ENCODE measurements around the gene BFAR.
"Not testable (repeated sequence)": the region's sequence is repeated elsewhere in the genome, so short reads cannot be mapped to it uniquely, and the experiment has no call there.

Gene BFAR

GRCh38 chr16:14635395-14636165 is 2.8 kb downstream of the BFAR start:
- H3K4me3 ChIP-seq (ENCODE audit: low read length in 2 of 2), result no peak overlapping the region
- H3K79me1 ChIP-seq (ENCODE audit: low read depth, low read length), result peaks cover 12% of the 10 kb centered on the region
- no peak overlapping the region for H2BK15ac ChIP-seq (ENCODE audit: low read length)
- WGBS, 2 donors (ENCODE audit: extremely low coverage in 2 of 2, insufficient read length in 2 of 2, insufficient replicate concordance in 1 of 2), result no CpG with 5 or more reads among the region's 12 CpGs
- no peak overlapping the region for H4K8ac ChIP-seq (ENCODE audit: low read depth, low read length)
- no peak overlapping the region for H2BK5ac ChIP-seq (ENCODE audit: low read length)
- H3K9me3 ChIP-seq (replicated peaks in 1 of 2; ENCODE audit: control insufficient read depth in 2 of 2, insufficient read depth in 1 of 2, low read depth in 1 of 2, low read length in 2 of 2), result peaks cover 0 to 1% of the 10 kb centered on the region in 2 donors
- no peaks in the 10 kb centered on the region for H3K27me3 ChIP-seq (ENCODE audit: control insufficient read depth in 3 of 3, insufficient read depth in 3 of 3, low read depth in 1 of 3, low read length in 3 of 3)
- H3K27ac ChIP-seq (replicated peaks; ENCODE audit: low read length), result no peak overlapping the region
- H2AFZ ChIP-seq (ENCODE audit: low read length), result no peak overlapping the region
- H3K14ac ChIP-seq (ENCODE audit: low read length), result no peak overlapping the region
- H3K4me2 ChIP-seq (ENCODE audit: insufficient read depth, low read length, poor library complexity, severe bottlenecking), result no peak overlapping the region
- H3K18ac ChIP-seq (ENCODE audit: low read length), result no peak overlapping the region
- no peak overlapping the region for H3K23ac ChIP-seq (ENCODE audit: low read depth, low read length, poor library complexity)
- no peak overlapping the region for H2AK5ac ChIP-seq (ENCODE audit: low read depth, low read length)
- peaks cover 7 to 11% of the 10 kb centered on the region in 2 donors for H3K4me1 ChIP-seq (ENCODE audit: control insufficient read depth in 2 of 2, insufficient read depth in 1 of 2, low read depth in 1 of 2, low read length in 2 of 2)
- no peak overlapping the region for H2BK12ac ChIP-seq (ENCODE audit: low read length)
- no peak overlapping the region for H3K9ac ChIP-seq (ENCODE audit: low read depth, low read length, poor library complexity)
- no peak for DNase-seq (ENCODE audit: low spot score)
- H3K4ac ChIP-seq (ENCODE audit: low read length), result no peak overlapping the region
- peaks cover 2 to 50% of the 10 kb centered on the region in 2 donors for H3K36me3 ChIP-seq (replicated peaks in 1 of 2; ENCODE audit: control insufficient read depth in 2 of 2, insufficient read depth in 2 of 2, low read length in 2 of 2)
- no peak overlapping the region for H2BK120ac ChIP-seq (ENCODE audit: low read depth, low read length)
- H4K91ac ChIP-seq (ENCODE audit: low read depth, low read length, poor library complexity), result no peak overlapping the region

- H4K8ac ChIP-seq (ENCODE audit: low read depth, low read length); H4K91ac ChIP-seq (ENCODE audit: low read depth, low read length, poor library complexity); H2BK5ac ChIP-seq (ENCODE audit: low read length); H3K14ac ChIP-seq (ENCODE audit: low read length); H3K27ac ChIP-seq (replicated peaks; ENCODE audit: low read length); H3K23ac ChIP-seq (ENCODE audit: low read depth, low read length, poor library complexity); H3K18ac ChIP-seq (ENCODE audit: low read length); DNase-seq (ENCODE audit: low spot score); H3K4me2 ChIP-seq (ENCODE audit: insufficient read depth, low read length, poor library complexity, severe bottlenecking); H2BK120ac ChIP-seq (ENCODE audit: low read depth, low read length); H3K27me3 ChIP-seq (ENCODE audit: control insufficient read depth in 3 of 3, insufficient read depth in 3 of 3, low read depth in 1 of 3, low read length in 3 of 3); H2BK12ac ChIP-seq (ENCODE audit: low read length); H2AK5ac ChIP-seq (ENCODE audit: low read depth, low read length); H2BK15ac ChIP-seq (ENCODE audit: low read length); H3K4me3 ChIP-seq (ENCODE audit: low read length in 2 of 2); H3K9ac ChIP-seq (ENCODE audit: low read depth, low read length, poor library complexity); H2AFZ ChIP-seq (ENCODE audit: low read length); H3K4ac ChIP-seq (ENCODE audit: low read length); H3K9me3 ChIP-seq (replicated peaks in 1 of 2; ENCODE audit: control insufficient read depth in 2 of 2, insufficient read depth in 1 of 2, low read depth in 1 of 2, low read length in 2 of 2): not testable (repeated sequence)
- Histone ChIP-seq H3K79me1 (ENCODE audit: low read depth, low read length) (peaks cover 13% of the 10 kb centered on the region), H3K36me3 (replicated peaks in 1 of 2; ENCODE audit: control insufficient read depth in 2 of 2, insufficient read depth in 2 of 2, low read length in 2 of 2) (peaks cover 4 to 57% of the 10 kb centered on the region in 2 donors), H3K4me1 (ENCODE audit: control insufficient read depth in 2 of 2, insufficient read depth in 1 of 2, low read depth in 1 of 2, low read length in 2 of 2) (peaks cover 7 to 11% of the 10 kb centered on the region in 2 donors)
- WGBS, 2 donors (ENCODE audit: extremely low coverage in 2 of 2, insufficient read length in 2 of 2, insufficient replicate concordance in 1 of 2), result no CpG with 5 or more reads among the region's 17 CpGs
Measured at GRCh38 chr16:14636179-14636950, 3.6 kb downstream of the BFAR start.

GRCh38 chr16:14636951-14637240 is 4.1 kb downstream of the BFAR start:
- not testable (repeated sequence) for H2BK120ac ChIP-seq (ENCODE audit: low read depth, low read length); H3K9me3 ChIP-seq (replicated peaks in 1 of 2; ENCODE audit: control insufficient read depth in 2 of 2, insufficient read depth in 1 of 2, low read depth in 1 of 2, low read length in 2 of 2); H2AFZ ChIP-seq (ENCODE audit: low read length); H2BK15ac ChIP-seq (ENCODE audit: low read length); H3K4ac ChIP-seq (ENCODE audit: low read length); H3K4me2 ChIP-seq (ENCODE audit: insufficient read depth, low read length, poor library complexity, severe bottlenecking); H3K27ac ChIP-seq (replicated peaks; ENCODE audit: low read length); H3K9ac ChIP-seq (ENCODE audit: low read depth, low read length, poor library complexity); H2BK12ac ChIP-seq (ENCODE audit: low read length); H2AK5ac ChIP-seq (ENCODE audit: low read depth, low read length); H3K27me3 ChIP-seq (ENCODE audit: control insufficient read depth in 3 of 3, insufficient read depth in 3 of 3, low read depth in 1 of 3, low read length in 3 of 3); H2BK5ac ChIP-seq (ENCODE audit: low read length); DNase-seq (ENCODE audit: low spot score); H4K8ac ChIP-seq (ENCODE audit: low read depth, low read length); H3K23ac ChIP-seq (ENCODE audit: low read depth, low read length, poor library complexity); H4K91ac ChIP-seq (ENCODE audit: low read depth, low read length, poor library complexity); H3K14ac ChIP-seq (ENCODE audit: low read length); H3K18ac ChIP-seq (ENCODE audit: low read length); H3K4me3 ChIP-seq (ENCODE audit: low read length in 2 of 2)
- Histone ChIP-seq H3K4me1 (ENCODE audit: control insufficient read depth in 2 of 2, insufficient read depth in 1 of 2, low read depth in 1 of 2, low read length in 2 of 2) (peaks cover 7 to 11% of the 10 kb centered on the region in 2 donors), H3K79me1 (ENCODE audit: low read depth, low read length) (peaks cover 13% of the 10 kb centered on the region), H3K36me3 (replicated peaks in 1 of 2; ENCODE audit: control insufficient read depth in 2 of 2, insufficient read depth in 2 of 2, low read length in 2 of 2) (peaks cover 6 to 61% of the 10 kb centered on the region in 2 donors)
- no CpG with 5 or more reads among the region's 1 CpG for WGBS, 2 donors (ENCODE audit: extremely low coverage in 2 of 2, insufficient read length in 2 of 2, insufficient replicate concordance in 1 of 2)

- WGBS, 2 donors (ENCODE audit: extremely low coverage in 2 of 2, insufficient read length in 2 of 2, insufficient replicate concordance in 1 of 2), result no CpG with 5 or more reads among the region's 10 CpGs
- peaks cover 0 to 2% of the 10 kb centered on the region in 2 donors for H3K4me1 ChIP-seq (ENCODE audit: control insufficient read depth in 2 of 2, insufficient read depth in 1 of 2, low read depth in 1 of 2, low read length in 2 of 2)
- peaks cover 14 to 79% of the 10 kb centered on the region in 2 donors for H3K36me3 ChIP-seq (replicated peaks in 1 of 2; ENCODE audit: control insufficient read depth in 2 of 2, insufficient read depth in 2 of 2, low read length in 2 of 2)
- H3K79me1 ChIP-seq (ENCODE audit: low read depth, low read length), result peaks cover 6% of the 10 kb centered on the region
- no peaks in the 10 kb centered on the region for H3K9me3 ChIP-seq (replicated peaks in 1 of 2; ENCODE audit: control insufficient read depth in 2 of 2, insufficient read depth in 1 of 2, low read depth in 1 of 2, low read length in 2 of 2)
- no peak overlapping the region for H3K27ac ChIP-seq (replicated peaks; ENCODE audit: low read length)
- H3K4ac ChIP-seq (ENCODE audit: low read length), result no peak overlapping the region
- no peak overlapping the region for H4K91ac ChIP-seq (ENCODE audit: low read depth, low read length, poor library complexity)
- no peak overlapping the region for H4K8ac ChIP-seq (ENCODE audit: low read depth, low read length)
- no peak overlapping the region for H2BK15ac ChIP-seq (ENCODE audit: low read length)
- no peak overlapping the region for H3K23ac ChIP-seq (ENCODE audit: low read depth, low read length, poor library complexity)
- DNase-seq (ENCODE audit: low spot score), result no peak
- no peak overlapping the region for H2AFZ ChIP-seq (ENCODE audit: low read length)
- H3K9ac ChIP-seq (ENCODE audit: low read depth, low read length, poor library complexity), result no peak overlapping the region
- H3K18ac ChIP-seq (ENCODE audit: low read length), result no peak overlapping the region
- no peak overlapping the region for H3K14ac ChIP-seq (ENCODE audit: low read length)
- H2AK5ac ChIP-seq (ENCODE audit: low read depth, low read length), result no peak overlapping the region
- no peak overlapping the region for H3K4me3 ChIP-seq (ENCODE audit: low read length in 2 of 2)
- no peak overlapping the region for H2BK120ac ChIP-seq (ENCODE audit: low read depth, low read length)
- no peaks in the 10 kb centered on the region for H3K27me3 ChIP-seq (ENCODE audit: control insufficient read depth in 3 of 3, insufficient read depth in 3 of 3, low read depth in 1 of 3, low read length in 3 of 3)
- no peak overlapping the region for H2BK12ac ChIP-seq (ENCODE audit: low read length)
- H3K4me2 ChIP-seq (ENCODE audit: insufficient read depth, low read length, poor library complexity, severe bottlenecking), result no peak overlapping the region
- no peak overlapping the region for H2BK5ac ChIP-seq (ENCODE audit: low read length)
Measured at GRCh38 chr16:14640538-14640937, 7.8 kb downstream of the BFAR start.
